GM06990 (cell line): ENCODE data around the gene OR6B2.

Experiments
- DNase-seq: peaks from one replicate; pipeline ENCODE4 v3.0.0-alpha.2; 2011; ENCODE audit not compliant: insufficient read length; ENCODE audit errors: extremely low read depth
- H3K27me3 ChIP-seq: replicated peaks from 2 replicates; pipeline ENCODE4 v1.6.0; 2011; ENCODE audit warnings: low read length; ENCODE audit not compliant: control insufficient read depth, insufficient read depth
- H3K36me3 ChIP-seq: 2 replicates; pipeline ENCODE4 v1.5.1; 2011; ENCODE audit warnings: low read length; ENCODE audit not compliant: control insufficient read depth, insufficient read depth
- H3K4me3 ChIP-seq: replicated peaks from 2 replicates; pipeline ENCODE4 v1.5.1; 2011; ENCODE audit warnings: low read depth, mild to moderate bottlenecking, control low read depth, low read length
- TF ChIP-seq, protein P1 (sequence below): IDR thresholded peaks from 2 replicates; pipeline ENCODE4 v1.5.1; 2011; ENCODE audit warnings: low read length, control low read depth, mild to moderate bottlenecking, inconsistent platforms; ENCODE audit not compliant: insufficient read depth, poor library complexity, severe bottlenecking

The OR6B2 gene

DNA sequence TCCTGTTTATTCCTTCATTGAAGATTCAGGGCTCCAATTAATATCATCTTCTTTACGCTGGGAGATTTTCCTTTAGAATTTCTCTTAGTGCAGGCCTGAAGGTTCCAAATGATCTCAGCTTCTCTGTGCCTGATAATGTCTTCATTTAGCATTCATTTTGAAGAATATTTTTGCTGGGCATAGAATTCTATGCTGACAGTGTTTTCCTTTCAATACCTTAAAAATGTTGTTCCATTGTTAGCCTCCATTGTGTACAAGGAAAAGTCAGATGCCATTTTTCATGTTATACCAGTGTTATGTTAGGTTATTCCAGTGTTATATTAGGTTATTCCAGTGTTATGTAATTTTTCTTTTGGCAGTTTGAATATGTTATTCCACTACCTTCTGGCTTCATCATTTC, 38.0 kb upstream of the OR6B2 start:
- TF ChIP-seq, protein P1, sequence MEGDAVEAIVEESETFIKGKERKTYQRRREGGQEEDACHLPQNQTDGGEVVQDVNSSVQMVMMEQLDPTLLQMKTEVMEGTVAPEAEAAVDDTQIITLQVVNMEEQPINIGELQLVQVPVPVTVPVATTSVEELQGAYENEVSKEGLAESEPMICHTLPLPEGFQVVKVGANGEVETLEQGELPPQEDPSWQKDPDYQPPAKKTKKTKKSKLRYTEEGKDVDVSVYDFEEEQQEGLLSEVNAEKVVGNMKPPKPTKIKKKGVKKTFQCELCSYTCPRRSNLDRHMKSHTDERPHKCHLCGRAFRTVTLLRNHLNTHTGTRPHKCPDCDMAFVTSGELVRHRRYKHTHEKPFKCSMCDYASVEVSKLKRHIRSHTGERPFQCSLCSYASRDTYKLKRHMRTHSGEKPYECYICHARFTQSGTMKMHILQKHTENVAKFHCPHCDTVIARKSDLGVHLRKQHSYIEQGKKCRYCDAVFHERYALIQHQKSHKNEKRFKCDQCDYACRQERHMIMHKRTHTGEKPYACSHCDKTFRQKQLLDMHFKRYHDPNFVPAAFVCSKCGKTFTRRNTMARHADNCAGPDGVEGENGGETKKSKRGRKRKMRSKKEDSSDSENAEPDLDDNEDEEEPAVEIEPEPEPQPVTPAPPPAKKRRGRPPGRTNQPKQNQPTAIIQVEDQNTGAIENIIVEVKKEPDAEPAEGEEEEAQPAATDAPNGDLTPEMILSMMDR, result no peak
- DNase-seq, result no peak
- Histone ChIP-seq H3K36me3 (no peaks in the 10 kb centered on the region), H3K27me3 (no peaks in the 10 kb centered on the region), H3K4me3 (no peak overlapping the region)

DNA sequence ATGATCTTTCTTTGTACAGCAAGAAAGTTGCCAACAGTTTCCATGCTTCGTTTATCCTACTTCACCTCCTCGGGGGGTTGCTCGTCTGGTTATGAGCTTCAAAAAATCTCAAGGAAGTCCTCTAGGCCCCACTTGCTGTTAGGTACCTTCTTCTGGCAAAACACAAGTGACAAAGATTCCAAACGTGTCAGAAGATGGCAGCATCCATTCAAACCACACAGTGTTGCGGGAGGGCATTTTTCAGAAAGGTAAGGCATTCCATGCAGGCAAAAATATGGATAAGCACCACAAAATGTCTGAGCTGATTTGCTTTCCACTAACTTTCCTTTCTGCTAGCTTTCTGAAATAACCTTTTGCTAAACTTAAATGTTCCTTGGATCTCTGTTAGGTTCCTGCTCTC, 36.3 kb upstream of the OR6B2 start:
- no peaks in the 10 kb centered on the region for H3K36me3 ChIP-seq
- H3K27me3 ChIP-seq, result no peaks in the 10 kb centered on the region
- no peak for DNase-seq
- no peak overlapping the region for H3K4me3 ChIP-seq
- TF ChIP-seq, protein P1, result no peak

DNA sequence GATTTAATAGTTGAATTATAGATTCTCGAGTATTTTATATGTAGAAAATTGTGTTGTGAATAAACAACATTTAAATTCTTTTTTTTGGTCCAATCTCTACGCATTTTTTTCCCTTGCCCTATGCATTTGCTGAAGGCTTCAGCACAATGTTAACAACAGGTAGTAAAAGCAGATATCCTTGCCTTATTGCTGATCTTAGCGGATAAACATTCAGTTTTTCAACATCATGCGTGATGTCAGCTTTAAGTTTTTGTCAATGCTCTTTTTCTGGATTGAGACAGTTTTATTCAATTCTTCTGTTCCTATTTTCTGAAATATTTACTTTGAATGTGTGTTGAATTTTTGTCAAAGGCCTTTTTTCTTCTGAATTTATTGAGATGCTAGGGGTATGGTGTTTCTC, 34.7 kb upstream of the OR6B2 start:
- TF ChIP-seq, protein P1, result no peak
- Histone ChIP-seq H3K27me3 (no peaks in the 10 kb centered on the region), H3K4me3 (no peak overlapping the region), H3K36me3 (no peaks in the 10 kb centered on the region)
- no peak for DNase-seq

DNA sequence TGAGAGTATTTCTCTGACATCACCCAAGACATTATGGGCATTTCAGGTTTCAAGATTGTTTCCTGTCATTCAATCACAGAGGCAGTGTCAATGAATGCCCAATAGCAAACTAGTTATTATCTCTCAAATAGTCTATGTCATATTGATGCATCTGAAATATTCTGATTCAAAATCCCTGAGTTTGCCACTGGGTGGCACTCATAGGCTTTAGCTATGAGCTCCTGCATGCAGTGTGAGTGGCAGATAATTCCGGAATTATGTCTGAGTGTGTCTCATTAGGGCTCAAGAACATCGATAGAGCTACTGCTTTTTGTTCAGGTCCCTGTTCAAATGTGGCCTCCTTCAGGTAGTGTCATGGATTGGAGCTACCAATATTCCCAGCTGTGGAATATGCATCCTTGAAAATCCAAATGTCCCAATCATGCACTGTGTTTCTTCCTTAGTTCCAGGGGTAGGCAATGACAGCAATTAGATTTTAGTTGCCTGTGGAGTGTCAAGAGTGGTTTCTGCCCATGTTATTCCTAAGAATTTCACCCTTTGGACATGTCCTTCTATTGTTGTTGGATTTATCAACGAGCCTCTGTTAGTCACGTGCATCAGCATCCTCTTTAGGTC, 30.9 kb upstream of the OR6B2 start:
- no peak for DNase-seq
- no peaks in the 10 kb centered on the region; the same call in 1 of the 2 replicates for H3K27me3 ChIP-seq
- no peak overlapping the region for H3K4me3 ChIP-seq
- TF ChIP-seq, protein P1, result peak; percentile 54
- H3K36me3 ChIP-seq, result no peaks in the 10 kb centered on the region

DNA sequence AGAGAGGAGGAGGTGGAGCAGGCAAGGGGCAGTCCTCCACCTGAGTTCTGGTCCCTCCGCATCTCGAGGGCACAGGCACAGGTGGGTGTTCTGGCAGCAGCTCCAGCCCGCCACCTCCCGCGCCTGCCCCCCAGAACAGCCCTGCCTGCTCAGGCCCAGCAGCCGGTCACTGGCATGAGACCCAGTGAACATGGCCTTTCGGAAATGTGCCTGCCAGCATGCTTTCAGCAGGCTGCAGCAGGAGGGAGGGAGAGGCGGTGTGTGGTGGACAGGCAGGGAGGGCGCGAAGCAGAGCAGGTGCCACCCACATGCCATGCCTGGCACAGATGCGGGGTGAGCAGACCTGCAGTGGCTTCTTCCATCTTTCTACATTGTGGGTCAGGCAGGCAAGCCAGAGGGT, 26.4 kb upstream of the OR6B2 start:
- TF ChIP-seq, protein P1, result no peak
- Histone ChIP-seq H3K36me3 (no peaks in the 10 kb centered on the region), H3K27me3 (no peaks in the 10 kb centered on the region; the same call in 1 of the 2 replicates), H3K4me3 (no peak overlapping the region)
- DNase-seq, result no peak

DNA sequence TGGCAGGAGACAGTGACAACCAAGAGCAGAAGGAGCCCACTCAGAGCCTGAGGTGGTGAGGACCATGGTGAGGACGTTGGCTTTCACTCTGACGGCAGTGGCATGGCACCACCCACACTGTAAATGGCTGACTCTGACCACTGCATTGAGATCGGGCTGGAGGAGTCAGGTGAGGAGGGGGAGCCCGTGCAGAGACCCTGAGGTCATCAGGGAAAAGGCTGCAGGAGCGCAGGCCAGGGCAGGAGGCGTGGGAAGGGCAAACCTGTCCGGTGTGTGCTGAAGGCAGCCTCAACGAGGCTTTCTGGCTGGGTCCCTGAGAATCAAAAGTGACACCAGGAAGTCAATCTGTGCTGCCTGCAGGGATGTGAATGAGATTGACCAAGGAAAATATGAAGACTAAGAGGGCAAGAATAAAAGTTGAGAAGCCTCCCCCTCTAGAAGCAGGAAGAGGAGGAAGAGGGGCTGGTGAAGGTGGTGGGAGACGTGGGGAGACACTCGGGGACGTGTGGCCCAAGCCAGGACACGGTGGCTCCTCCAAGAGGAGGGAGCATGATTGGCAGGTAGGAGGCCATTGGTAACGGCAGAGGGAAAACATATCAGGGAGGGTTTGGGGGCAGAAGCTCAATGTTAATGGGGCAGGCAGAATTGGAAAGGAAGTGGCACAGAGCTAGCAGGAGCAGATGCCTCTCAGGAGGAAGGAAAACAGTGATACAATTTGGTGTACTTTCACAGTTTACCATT, 25.1 kb upstream of the OR6B2 start:
- DNase-seq, result no peak
- TF ChIP-seq, protein P1, result no peak
- H3K36me3 ChIP-seq, result no peaks in the 10 kb centered on the region
- H3K4me3 ChIP-seq, result no peak overlapping the region
- no peaks in the 10 kb centered on the region; the same call in 1 of the 2 replicates for H3K27me3 ChIP-seq
